NOMO-1 (cell line): ENCODE measurements around the gene KRT73.

ENCODE experiments used
- DNase-seq, 2 experiments: peaks; one replicate each; lab custom pipeline; 2025; ENCODE audit not compliant: unreplicated experiment in 2 of 2; lab: John Stamatoyannopoulos, UW

Gene KRT73

DNA sequence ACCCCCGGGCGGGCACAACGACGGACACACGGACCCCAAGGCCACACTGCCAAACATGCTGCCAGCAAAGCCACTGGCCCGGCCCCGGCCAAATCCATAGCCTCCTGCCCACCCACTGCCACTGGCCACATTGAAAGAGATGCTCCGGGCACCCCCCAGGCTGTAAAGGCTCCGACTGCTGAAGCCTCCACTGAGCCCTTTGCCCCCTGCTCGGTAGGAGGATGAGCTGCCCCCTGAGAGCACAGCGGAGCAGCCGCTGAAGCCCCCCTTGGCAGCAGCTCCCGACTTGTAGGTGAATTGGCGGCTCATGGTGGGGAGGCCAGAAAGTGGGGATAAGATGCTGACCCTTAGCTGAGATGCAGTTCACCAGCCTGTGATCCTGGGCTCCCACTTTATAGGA, at the start of gene KRT73:
KRT73 (minus strand) TSS at position 344 of the 400 bp plus-strand sequence; CDS start at position 309, 35 bp downstream.
- no peak for DNase-seq

DNA sequence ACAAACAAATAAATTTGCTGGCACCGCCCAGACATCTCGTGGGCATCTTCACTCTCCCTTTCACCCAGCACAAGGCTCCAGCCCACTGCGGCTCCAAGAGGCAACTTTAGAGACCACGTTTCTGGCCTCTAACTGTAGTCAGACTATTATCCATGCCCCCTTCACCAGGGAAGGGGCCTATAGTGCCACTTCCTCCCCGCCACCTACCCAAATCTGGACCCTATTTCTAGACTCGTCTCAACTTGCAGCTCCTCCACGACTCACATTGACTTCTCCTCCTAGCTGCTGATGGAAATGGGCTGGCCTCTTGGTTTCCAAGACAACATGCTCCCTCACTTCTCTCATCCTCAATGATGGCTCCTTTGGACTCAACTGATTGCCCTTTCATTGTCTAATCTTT, 49.6 kb upstream of the KRT73 start:
- no peak for DNase-seq

DNA sequence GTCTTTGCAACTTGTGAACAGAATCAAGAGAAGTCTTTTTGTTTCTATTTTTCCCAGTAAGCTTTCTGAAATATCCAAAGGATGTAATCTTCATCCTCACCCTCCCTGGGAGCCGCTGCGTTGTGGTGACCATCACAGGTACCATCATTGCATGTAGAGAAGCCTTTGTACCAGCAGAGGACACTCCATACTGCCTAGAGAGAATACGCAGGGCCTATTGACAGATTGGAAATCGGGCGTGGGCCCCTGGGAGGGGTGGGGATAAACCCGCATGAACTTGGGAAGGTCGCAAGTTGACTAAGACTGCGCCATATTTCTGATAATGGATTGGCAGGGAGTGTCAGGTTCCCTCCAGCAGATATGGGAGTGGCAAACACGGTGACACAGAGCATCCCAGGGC, 49.1 kb upstream of the KRT73 start:
- DNase-seq: no peak

DNA sequence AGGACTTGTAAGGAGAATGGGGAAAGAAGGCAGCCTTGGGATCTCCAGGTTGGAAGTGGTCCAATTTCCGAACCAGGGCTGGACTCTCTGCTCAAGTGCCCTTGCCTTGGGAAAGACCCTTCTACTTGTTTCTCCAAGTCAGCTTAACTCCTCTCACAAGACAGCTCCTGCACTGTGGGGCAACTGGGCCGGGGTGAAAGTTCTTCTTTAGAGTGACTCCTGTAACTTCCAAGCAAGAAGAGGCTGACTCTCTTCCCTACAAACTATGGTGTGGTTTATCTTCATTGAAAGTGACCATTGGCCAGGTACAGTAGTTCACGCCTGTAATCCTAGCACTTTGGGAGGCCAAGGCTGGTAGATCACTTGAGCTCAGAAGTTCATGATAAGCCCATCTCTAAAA, 48.1 kb upstream of the KRT73 start:
- DNase-seq: no peak

DNA sequence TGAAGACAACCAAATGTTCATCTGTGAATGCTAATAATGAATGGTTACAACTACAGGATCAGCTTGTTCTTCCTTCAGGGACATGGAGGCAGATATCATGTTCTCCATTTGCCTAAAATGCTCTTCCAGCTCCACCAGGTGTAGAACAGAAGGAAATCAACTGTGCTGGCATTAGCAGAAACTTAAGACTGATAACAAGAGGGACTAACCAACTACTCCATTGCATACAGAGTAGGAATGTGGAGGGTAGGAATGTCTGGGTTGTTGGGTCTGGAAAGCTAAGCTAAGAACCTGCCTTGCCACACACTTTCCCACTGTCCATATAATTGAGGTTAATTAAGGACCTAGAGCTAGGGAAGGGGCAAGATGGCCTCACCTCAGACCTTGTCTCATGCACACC, 45.1 kb upstream of the KRT73 start:
- DNase-seq: no peak

DNA sequence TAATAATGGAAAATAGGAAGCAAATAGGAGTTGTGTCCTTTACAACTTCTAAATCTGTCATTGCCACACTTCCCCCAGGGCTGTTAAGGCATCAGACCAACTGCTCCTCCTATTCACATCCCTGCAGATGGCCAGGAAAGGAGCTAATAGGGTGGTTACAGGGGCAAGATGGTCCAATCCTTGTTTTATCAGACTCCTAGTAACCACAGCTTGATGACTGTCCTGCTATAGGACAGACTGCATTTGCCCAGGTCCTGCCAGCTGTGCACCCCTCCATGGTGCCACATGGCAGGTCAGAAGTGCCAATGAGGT, 44.5 kb upstream of the KRT73 start:
- DNase-seq: no peak

DNA sequence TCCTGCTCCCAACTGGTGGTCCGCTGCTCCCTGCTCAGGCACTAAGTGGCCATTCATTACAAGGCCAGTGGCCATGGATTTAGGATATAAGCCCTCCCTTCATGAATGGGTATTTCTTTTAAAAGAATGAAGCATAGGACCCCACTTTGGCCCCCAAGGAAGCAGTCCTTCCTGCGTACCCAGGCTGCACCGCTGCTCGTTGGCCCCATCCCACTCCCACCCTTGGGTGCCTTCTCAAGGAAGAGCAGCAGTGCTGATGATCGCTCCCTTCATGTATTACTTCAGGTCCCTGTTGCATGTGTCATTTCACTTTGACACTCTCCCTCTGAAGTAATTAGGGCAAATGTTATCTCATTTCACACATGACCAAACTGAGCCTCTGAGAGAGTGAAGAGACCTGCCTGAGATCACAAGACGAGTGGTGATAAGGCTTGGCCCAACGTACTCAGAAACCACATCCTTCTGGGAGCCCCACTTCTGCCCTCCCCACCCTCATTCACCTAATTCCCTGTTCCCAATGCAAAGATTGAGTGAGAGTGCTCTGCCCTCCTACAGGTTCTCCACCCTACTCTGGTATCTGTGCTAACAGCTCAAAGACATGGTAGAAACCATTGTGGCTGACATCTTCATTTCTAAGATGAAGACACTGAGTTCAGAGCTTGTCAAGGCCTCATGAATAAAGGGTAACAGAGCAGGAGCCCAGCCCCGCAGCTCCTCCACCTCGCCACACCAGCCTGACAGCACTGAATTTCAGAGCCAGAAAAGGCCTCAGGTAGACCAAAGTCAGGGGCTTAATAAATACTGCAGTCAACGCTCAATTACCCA, 43.9 kb upstream of the KRT73 start:
- DNase-seq: no peak

DNA sequence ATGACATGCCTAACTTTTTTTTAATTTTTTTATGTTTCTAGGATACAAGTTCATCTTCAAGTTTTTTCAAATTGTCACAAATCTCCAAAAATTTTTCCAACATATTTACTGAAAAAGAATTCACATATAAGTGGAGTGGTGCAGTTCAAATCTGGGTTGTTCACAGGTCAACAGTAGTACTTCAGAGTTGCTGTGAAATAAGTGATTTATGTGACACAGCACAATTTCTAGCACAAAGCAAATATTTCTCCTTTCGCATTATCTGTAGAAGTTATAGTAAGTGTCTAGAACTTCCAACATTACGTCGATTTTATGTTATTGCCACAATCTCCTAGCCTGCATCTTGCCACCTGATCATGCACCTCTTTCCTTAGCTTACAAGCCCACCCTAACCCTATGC, 43.3 kb upstream of the KRT73 start:
- DNase-seq: no peak

DNA sequence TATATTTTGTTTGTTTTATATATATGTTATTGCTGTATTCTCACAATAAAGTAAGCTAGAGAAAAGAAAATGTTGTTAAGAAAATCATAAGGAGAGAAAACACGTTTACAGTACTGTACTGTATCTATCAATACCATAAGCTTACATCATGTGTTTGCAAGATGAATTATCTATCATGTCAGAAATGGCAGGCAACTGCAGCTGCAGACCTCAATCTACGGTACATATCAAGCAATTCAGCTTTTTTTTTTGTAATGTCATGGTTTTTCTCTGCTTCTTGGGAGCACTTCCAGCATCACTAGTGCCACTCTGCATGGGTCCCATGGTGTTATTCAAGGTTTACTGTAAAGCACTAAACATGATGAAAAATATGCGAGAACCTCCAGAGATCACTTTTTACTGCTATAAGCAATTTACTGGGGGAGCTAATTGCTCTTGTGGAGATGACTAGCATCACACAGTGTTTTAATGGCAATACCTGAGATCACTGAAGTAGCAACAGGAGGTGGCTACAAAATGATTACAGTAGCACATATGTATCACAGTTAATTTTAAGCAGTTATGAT, 42.7 kb upstream of the KRT73 start:
- no peak for DNase-seq

DNA sequence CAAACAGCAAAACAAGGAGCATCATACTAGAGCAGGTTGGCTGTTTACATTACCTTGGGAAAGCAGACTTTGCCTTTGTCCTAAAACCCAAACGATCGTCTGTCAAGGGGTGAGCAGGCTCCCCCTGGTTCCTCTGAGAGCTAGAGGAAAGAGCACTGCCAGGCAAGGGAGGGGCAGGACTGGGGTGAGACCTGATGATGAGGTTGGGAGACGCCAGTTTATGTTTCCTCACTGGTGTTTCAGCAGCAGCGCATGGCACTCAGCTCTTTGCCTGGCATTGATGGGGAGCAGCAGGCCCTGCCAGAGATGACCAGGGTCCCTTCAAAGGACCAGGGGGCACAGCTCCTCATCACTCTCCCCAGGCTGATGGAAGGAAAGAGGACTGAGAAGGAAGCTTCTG, 41.6 kb upstream of the KRT73 start:
- DNase-seq: no peak

DNA sequence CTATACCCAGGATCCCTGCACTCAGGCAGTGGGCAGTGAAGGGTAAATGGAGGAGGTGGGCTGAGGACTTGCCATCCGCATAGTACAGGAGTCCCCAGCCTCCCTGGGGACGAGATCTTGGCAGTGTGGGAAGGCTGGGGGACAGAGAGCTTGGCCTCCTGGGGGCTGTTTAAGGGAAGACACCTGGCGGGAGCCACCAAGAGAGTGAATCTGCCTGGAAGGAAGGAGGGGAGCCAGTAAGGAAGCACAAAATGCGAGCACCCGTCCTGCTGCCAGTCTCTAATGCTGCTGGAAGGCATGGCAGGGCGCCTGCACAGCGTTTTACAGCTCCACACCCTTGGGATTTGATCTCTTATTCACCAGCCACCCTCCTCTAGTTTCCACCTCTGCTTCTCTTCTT, 41.0 kb upstream of the KRT73 start:
- DNase-seq: no peak

DNA sequence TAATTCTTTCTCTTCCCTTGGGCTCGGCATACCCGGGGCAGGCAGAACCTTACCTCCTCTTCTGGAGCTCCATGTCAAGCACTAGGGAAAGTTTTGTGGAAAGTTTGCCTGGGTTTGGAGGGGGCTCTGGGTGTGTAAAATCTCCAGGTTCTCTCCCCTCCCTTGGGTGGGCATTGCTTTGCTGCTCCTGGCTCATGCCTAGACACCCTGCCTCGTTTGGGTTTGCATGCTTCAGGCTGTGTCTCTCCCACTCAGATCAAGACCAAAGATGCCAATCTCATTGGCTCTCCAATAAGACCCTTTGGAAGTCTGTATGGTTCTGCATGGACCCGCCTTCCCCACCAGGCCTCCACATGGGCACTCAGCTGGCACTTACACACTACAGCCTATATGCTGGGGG, 39.8 kb upstream of the KRT73 start:
- DNase-seq: no peak

DNA sequence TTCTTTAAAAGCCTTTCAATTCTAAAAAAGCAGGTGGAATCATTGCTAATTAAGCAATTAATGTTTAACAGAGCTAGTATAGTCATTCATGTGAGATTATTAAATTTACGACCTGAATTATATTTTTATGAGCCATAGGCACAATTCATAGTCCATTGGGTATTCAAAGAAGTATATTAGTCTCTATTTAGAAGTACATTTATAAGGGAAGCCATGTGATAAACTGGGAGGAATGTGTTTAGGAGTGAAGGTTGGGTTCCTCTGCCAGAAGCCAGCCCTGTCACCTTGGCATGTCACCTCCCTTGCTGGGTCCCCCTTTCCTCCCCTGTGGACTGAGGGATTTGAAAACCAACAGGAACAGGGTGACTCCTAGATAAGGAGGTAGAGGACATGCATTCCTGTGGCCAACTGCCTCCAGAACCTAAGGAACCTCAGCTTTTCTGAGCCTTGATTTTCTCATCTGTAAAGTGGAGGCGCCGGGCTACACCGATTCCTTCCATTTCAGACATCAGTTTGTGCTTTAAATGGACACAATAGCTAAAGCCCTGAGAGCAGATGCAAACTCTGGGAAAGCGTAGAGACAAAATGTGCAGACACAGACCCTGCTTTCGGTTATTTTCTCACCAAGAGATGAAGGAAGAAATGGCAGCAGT, 39.0 kb upstream of the KRT73 start:
- DNase-seq: no peak

DNA sequence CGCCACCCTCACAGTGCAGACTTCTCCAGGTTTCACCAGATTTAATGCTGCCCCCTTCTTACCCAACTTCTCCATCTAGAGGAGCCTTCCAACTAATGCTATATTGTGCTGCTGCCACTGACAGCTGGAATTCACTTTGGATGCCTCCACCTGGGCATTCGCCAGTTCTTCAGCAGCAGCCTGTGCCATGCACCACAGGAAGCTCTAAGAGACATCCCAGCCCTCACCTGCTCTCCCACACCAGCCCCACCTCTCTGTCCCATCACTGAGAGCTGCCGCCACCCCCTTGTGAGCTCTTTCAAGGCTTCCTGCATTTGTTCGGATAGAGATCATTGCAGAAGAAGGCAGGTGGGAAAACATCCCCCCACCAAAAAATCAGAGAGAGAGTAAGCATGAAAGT, 38.3 kb upstream of the KRT73 start:
- no peak for DNase-seq

DNA sequence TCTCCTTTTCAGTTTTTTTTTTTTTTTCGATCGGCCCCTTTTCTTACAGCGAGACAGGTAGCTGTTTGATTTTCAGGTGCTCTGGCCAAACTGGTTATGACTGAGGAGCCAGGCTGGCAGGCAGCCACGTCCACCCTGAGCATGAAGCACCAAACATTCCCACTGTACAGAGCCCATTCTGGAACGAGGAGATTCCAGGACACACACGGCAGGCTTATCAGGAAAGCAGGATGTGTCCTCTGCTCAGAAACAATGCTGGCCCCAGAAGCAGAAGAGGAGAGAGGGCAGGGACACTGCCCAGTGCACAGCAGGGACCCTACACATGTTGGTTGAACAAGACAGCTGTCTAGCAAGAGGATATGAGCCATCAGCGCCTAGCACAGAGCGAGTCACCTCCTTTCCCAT, 37.4 kb upstream of the KRT73 start:
- no peak for DNase-seq

DNA sequence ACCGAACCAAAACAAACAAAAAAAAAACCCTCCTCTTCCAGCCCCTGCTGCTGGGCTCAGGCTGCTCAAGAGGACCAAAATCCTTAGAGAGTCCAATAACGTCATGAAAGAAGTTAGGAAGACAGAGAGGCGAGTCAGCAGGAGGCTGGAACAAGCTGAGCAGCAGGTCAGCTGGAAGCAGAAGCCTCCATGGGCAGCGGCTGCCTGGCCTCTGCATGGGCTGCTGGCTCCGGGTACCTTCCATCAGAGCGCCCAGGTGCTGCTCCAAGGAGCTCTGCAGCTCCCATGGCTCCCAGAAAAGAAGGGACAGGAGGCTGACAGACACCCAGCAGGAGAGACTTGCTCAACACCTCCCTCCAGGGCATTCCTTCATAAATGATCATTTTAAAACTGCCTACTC, 36.9 kb upstream of the KRT73 start:
- DNase-seq: no peak

DNA sequence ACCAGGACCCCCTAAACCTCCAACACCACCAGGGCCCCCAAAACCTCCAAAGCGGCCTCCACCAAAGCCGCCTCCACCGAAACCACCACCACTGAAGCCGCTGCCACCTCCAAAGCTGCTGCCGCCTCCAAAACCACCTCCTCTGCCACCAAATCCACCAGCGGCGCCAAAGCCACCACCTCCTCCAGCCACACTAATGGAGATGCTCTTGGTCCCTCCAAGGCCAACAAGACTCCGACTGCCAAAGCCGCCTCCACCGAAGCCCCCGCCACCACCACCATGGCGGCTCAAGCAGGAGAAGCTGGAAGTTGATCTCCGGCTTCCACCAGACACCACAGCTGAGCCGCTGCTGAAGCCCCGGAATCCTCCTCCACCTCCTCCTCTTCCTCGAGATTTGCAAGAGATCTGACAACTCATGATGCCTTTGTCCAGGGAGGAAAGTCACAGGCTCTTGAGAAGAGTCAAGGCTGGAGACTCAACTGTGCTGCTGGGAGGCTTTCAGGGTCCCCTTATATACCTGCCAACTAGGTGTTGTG, 33.4 kb upstream of the KRT73 start, which contains the start of gene KRT2:
KRT2 (minus strand) TSS at position 486 of the 536 bp plus-strand sequence; CDS start at position 417, 69 bp downstream.
- no peak for DNase-seq

DNA sequence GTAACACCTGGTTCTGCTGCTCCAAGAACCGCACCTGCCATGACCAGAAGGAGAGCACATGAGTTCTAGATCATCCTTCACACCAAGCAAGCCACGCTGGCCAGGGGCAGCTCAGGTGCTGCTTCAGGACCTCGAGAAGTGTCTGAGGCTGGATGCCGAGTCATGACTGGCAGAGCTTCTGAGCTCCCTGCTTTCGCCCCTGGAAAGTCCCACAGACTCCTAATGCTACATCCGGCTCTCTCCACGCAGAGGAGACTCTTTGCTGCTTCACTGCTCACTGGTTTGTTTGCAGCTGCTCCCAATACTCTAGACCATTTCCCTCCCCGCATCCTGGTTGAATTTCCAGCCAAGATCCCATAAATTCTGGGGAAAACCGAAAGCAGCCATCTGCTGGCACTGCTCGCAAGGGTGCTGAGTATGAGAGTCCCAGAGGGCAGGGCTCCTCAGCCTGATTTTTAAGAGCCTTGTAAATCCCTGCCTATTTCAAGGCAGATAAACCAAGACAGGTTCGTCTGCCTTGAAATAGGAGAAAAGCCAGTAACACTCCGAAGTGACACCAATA, 32.2 kb upstream of the KRT73 start:
- no peak for DNase-seq

DNA sequence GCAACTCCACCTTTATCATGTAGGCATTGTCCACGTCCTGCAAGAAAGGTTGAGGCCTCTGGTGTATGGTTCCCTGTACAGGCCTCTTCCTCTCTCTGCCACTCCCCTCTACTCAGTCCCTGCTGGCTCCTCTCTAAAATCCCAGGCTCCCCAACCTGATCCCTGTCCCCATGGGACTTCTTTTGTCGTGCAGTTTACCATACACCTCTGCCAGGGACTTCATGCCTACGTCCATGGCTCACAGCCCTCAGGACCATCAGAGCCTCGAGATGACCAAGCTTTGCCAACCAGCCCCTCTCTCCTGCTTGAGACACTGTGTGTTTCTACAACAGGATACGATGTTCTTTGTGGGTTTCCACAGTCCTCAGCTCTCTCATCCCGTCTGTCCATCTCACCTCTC, 30.7 kb upstream of the KRT73 start:
- no peak for DNase-seq

DNA sequence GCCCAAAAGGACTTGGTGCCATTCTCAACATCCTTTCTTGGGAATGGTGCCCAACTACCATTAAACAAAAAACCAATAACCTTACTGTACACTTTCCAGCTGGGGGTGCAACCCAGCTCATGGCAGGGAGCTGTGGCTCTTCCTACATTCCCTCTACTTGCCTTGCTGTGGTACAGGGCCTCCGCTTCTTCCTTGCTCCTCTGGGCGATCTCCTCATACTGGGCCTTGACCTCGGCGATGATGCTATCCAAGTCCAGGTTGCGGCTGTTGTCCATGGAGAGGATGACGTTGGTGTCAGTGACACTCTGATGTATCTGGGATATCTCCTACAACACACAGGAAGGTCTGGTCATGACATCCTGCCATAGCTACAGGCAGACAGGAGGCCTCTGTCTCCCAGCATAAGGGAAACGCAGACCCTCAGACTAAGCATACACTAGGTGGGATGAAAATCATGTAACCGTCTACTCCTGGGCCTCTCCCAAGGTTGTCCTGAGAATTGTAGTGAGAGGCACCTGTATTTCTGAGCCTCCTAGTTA, 29.7 kb upstream of the KRT73 start:
- DNase-seq: no peak

DNA sequence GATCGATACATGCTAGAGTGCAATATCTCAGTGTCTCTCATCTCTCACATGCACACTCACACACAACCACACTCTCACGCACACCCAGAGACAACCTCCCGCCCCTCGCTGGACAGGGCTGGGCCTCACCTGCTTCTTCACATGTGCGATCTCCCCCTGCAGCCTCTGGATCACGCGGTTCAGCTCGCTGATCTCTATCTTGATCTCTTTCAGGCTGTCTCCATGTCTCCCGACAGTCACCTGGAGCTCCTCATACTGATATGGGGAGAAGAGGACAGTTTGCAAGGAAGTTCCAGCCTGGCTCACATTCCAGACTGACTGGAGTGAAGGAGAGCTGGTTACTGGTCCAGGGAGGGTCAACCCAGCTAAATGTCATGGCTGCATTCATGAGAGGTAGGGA, 29.2 kb upstream of the KRT73 start:
- DNase-seq: no peak
